HepG2 (cell line): ENCODE measurements around the gene PGR. TPM values are rescaled to one million over a fixed set of nuclear protein-coding genes. Genes with fewer than 3 reads are reported as not detected.
A peak's percentile ranks its signal among the peaks of the same experiment; 100 is the strongest.

Experiments
- ATAC-seq: fragments of 200-7000 bp; cut with Tn5 transposase; 3 replicates; pipeline ENCODE4 v1.9.1; 2020; ENCODE audit warnings: mild to moderate bottlenecking, moderate library complexity
- BruUV-seq: library from RNA; stranded (reverse); fragments of 400-500 nt; replicated peaks from 2 replicates; lab custom pipeline; 2021; lab: Mats Ljungman, UMichigan
- CTCF ChIA-PET: fragments of 300-600 bp; formaldehyde crosslinking; extraction: SDS; loops from one replicate; lab custom pipeline; 2021; ENCODE audit warnings: low total read pairs, inconsistent platforms, low intra/inter-chr PET ratio; lab: Yijun Ruan, JAX
- POLR2A ChIA-PET: fragments of 350-600 bp; sonication (Branson Sonifier 250); formaldehyde crosslinking; loops from one replicate; lab custom pipeline; 2020; ENCODE audit warnings: antibody characterized with exemption, inconsistent platforms; lab: Yijun Ruan, JAX
- DNase-seq: peaks from one replicate; pipeline ENCODE4 v3.0.0-alpha.2; 2015; ENCODE audit warnings: low spot score
- FAIRE-seq: peaks from 3 replicates; lab custom pipeline; 2011; peaks lifted over from hg19 to GRCh38; lab: Jason Lieb, UNC
- H2AFZ ChIP-seq: one replicate; pipeline ENCODE4 v1.6.1; 2011; ENCODE audit warnings: low read length, inconsistent platforms
- H3K27ac ChIP-seq: fragments of 300-600 bp; 3 replicates; pipeline ENCODE4 v1.8.0; 2011; ENCODE audit warnings: mixed run types, mild to moderate bottlenecking, mixed read lengths, low read length, inconsistent platforms; ENCODE audit not compliant: insufficient read depth; ENCODE audit errors: extremely low read length
- H3K27me3 ChIP-seq, 2 experiments: fragments of 200-600 bp in 1 of 2; 2 replicates in 1 of 2; 3 replicates in 1 of 2; pipeline versions ENCODE4 v1.6.0 to v1.8.0; 2011; ENCODE audit warnings: low read length in 2 of 2, mild to moderate bottlenecking in 2 of 2, moderate library complexity in 2 of 2, inconsistent platforms in 1 of 2; ENCODE audit not compliant: insufficient read depth in 2 of 2, control insufficient read depth in 1 of 2
- H3K36me3 ChIP-seq, 2 experiments: fragments of 200-600 bp in 1 of 2; replicated peaks in 1 of 2; 2 replicates in 1 of 2; 3 replicates in 1 of 2; pipeline versions ENCODE4 v1.5.1 to v1.8.0; 2011; ENCODE audit warnings: low read length in 2 of 2, inconsistent platforms in 1 of 2; ENCODE audit not compliant: insufficient read depth in 2 of 2, control insufficient read depth in 1 of 2
- H3K4me1 ChIP-seq: 2 replicates; pipeline ENCODE4 v1.5.1; 2012; ENCODE audit warnings: low read length, inconsistent platforms; ENCODE audit not compliant: insufficient read depth
- H3K4me2 ChIP-seq: 2 replicates; pipeline ENCODE4 v1.6.0; 2011; ENCODE audit warnings: low read depth, low read length, inconsistent platforms
- H3K4me3 ChIP-seq, 3 experiments: fragments of 200-600 bp in 1 of 3; sonication (generic), shearing (Covaris generic) in 1 of 3; replicated peaks in 1 of 3; 2 replicates each; pipeline ENCODE4 v1.5.1; 2011 to 2016; ENCODE audit warnings: low read length in 3 of 3, inconsistent platforms in 2 of 3, low read depth in 2 of 3, mild to moderate bottlenecking in 2 of 3, control low read depth in 1 of 3, mixed read lengths in 1 of 3; ENCODE audit not compliant: insufficient read depth in 1 of 3
- H3K79me2 ChIP-seq: one replicate; pipeline ENCODE4 v1.6.1; 2011; ENCODE audit warnings: low read length, inconsistent platforms; ENCODE audit not compliant: insufficient read depth
- H3K9ac ChIP-seq: 2 replicates; pipeline ENCODE4 v1.6.0; 2011; ENCODE audit warnings: mild to moderate bottlenecking, low read depth, low read length, inconsistent platforms; ENCODE audit not compliant: insufficient read depth
- H3K9me3 ChIP-seq: 2 replicates; pipeline ENCODE4 v1.5.1; 2012; ENCODE audit warnings: mild to moderate bottlenecking, low read length
- H4K20me1 ChIP-seq: 2 replicates; pipeline ENCODE4 v1.6.0; 2011; ENCODE audit warnings: inconsistent platforms, mild to moderate bottlenecking, low read length, moderate library complexity; ENCODE audit not compliant: insufficient read depth
- GRHL1 ChIP-seq: sonication (generic); formaldehyde crosslinking; conservative IDR thresholded peaks from 2 replicates; pipeline ENCODE4 v1.8.0; 2022; ENCODE audit warnings: missing genetic modification reagents
- TGIF2 ChIP-seq: IDR thresholded peaks from 2 replicates; pipeline ENCODE4 v1.6.1; 2016; ENCODE audit warnings: control low read depth, missing compliant biosample characterization
- ZBTB40 ChIP-seq, 2 experiments: fragments of 450-650 bp in 1 of 2; sonication (generic) in 1 of 2; formaldehyde crosslinking in 1 of 2; IDR thresholded peaks; 2 replicates each; pipeline versions ENCODE4 v1.6.1 to v1.8.0; 2016 to 2022; ENCODE audit warnings: antibody characterized with exemption in 1 of 2, mild to moderate bottlenecking in 1 of 2, missing genetic modification reagents in 1 of 2
- ZNF709 ChIP-seq: sonication (generic); formaldehyde crosslinking; IDR thresholded peaks from 2 replicates; pipeline ENCODE4 v1.5.0; 2020; ENCODE audit warnings: mild to moderate bottlenecking, missing genetic modification reagents
- WGBS: methylation state at CpG from one replicate; pipeline ENCODE4 v1.1.6; 2017; ENCODE audit warnings: low lambda C conversion rate; 5-methylcytosine and 5-hydroxymethylcytosine counted together
- in situ Hi-C: cut with HindIII; loops from 2 replicates; pipeline ENCODE4 v1.10.0; 2017; ENCODE audit warnings: low pct_unique_long_range_greater_than_20kb; ENCODE audit not compliant: extremely low pct_ligation_motif_present
- intact Hi-C: fragments of 100-400 bp; cut with micrococcal nuclease; formaldehyde crosslinking; loops from one replicate; pipeline ENCODE4 v1.10.0; 2022; ENCODE audit not compliant: unreplicated experiment
- polyA plus RNA-seq, 8 experiments: library from polyadenylated mRNA; depleted of rRNA in 3 of 8; stranded (reverse) in 7 of 8; unstranded in 1 of 8; fragments of >200 nt; fragmentation: Illumina TruSeq in 4 of 8; extraction: Trizol in 4 of 8; gene quantifications; 2 replicates each; pipeline versions ENCODE4 v1.2.1 to v1.2.3, GENCODE V29; 2011 to 2016; ENCODE audit warnings: low read depth in 4 of 8, missing spikeins in 1 of 8, mixed read lengths in 1 of 8; ENCODE audit not compliant: insufficient read depth in 1 of 8
- total RNA-seq, 5 experiments: library from RNA; depleted of rRNA; stranded (reverse); fragments of >200 nt; fragmentation: Illumina TruSeq; extraction: Trizol; gene quantifications; 2 replicates each; pipeline ENCODE4 v1.2.3, GENCODE V29; 2016; ENCODE audit warnings: low read depth in 1 of 5

PGR gene
- total and polyA plus RNA-seq, 2 of the 13 experiments (the other 11 are each of a cell fraction or from before 2014, with no cell fraction given), result not detected

- no peak; the same call in 2 of the 3 replicates for ATAC-seq
- TF ChIP-seq ZBTB40 (IDR thresholded peaks at IDR 0.05) (no peak), ZBTB40 (CRISPR knock-in tag; IDR thresholded peaks at IDR 0.05) (no peak), GRHL1 (CRISPR knock-in tag) (no peak), ZNF709 (CRISPR knock-in tag) (no peak), TGIF2 (no peak)
- 0 out of 6 replicates have a peak overlapping the region, but pooled peaks of 1 of the 3 experiments have one; percentile 16 for H3K4me3 ChIP-seq
- WGBS, result 7% methylated on average over 18 of the region's 18 CpGs
- no peaks in the 10 kb centered on the region for H3K4me1 ChIP-seq
- in situ Hi-C loops (no loop called here), intact Hi-C loops (no loop called here)
- BruUV-seq, result no TSS peak
- DNase-seq, result no peak
- CTCF ChIA-PET, result no interaction called here
- no peaks in the 10 kb centered on the region for H3K36me3 ChIP-seq
- POLR2A ChIA-PET, result no interaction called here
- no peaks in the 10 kb centered on the region for H3K79me2 ChIP-seq
- no peaks in the 10 kb centered on the region for H3K9me3 ChIP-seq
- no peak for FAIRE-seq
- peaks cover 1 to 11% of the 10 kb centered on the region in 2 experiments; a peak in 3 of 5 replicates for H3K27me3 ChIP-seq
- no peak overlapping the region for H3K9ac ChIP-seq
- no peak overlapping the region for H2AFZ ChIP-seq
- peak overlapping the region; percentile 35; the same call in 1 of the 2 replicates for H3K4me2 ChIP-seq
- no peak overlapping the region for H3K27ac ChIP-seq
- no peaks in the 10 kb centered on the region for H4K20me1 ChIP-seq
Measured at GRCh38 chr11:101126551-101127196, 2.9 kb downstream of the PGR start.
